ENCODE data around the gene HSPBP1. TPM values are rescaled to one million over a fixed set of nuclear protein-coding genes. Genes with fewer than 3 reads are reported as not detected.
"Not testable (repeated sequence)": the region's sequence is repeated elsewhere in the genome, so short reads cannot be mapped to it uniquely, and the experiment has no call there.

Gene HSPBP1
- total RNA-seq: 30.0 and 33.5 TPM in 2 replicates

- intact Hi-C loops (cut with micrococcal nuclease): loop anchor here (1.0 to 2.0 kb wide), 16 partner anchors 12 to 1080 kb away; partner anchors contain the start of genes COX6B2, FIZ1, ISOC2 and KMT5C
Observed at GRCh38 chr19:55279770-55280643, at the start of gene HSPBP1. Gene HSPBP1 (minus strand): TSS chr19:55280110. CDS start chr19:55279608, 502 bp downstream.

- intact Hi-C loops (cut with micrococcal nuclease): not testable (repeated sequence)
Observed at GRCh38 chr19:55328774-55329318, 48.9 kb upstream of the HSPBP1 start.

- intact Hi-C loops (cut with micrococcal nuclease): no loop called here
Observed at GRCh38 chr19:55325172-55325571, 45.3 kb upstream of the HSPBP1 start, which contains the start of gene TMEM150B. Gene TMEM150B (minus strand): TSS chr19:55325341. CDS start chr19:55321036, 4,305 bp downstream.

- intact Hi-C loops (cut with micrococcal nuclease): no loop called here
Observed at GRCh38 chr19:55324662-55325061, 44.8 kb upstream of the HSPBP1 start.

- intact Hi-C loops (cut with micrococcal nuclease): no loop called here
Observed at GRCh38 chr19:55322204-55322885, 42.4 kb upstream of the HSPBP1 start.

GRCh38 chr19:55321466-55322137, 41.7 kb upstream of the HSPBP1 start:
- intact Hi-C loops (cut with micrococcal nuclease): no loop called here

- intact Hi-C loops (cut with micrococcal nuclease): no loop called here
Observed at GRCh38 chr19:55320844-55321419, 41.0 kb upstream of the HSPBP1 start.

- intact Hi-C loops (cut with micrococcal nuclease): no loop called here
Observed at GRCh38 chr19:55319785-55320184, 39.9 kb upstream of the HSPBP1 start.

- intact Hi-C loops (cut with micrococcal nuclease): no loop called here
Observed at GRCh38 chr19:55316646-55317045, 36.7 kb upstream of the HSPBP1 start.

GRCh38 chr19:55315956-55316525, 36.1 kb upstream of the HSPBP1 start:
- intact Hi-C loops (cut with micrococcal nuclease): no loop called here

- intact Hi-C loops (cut with micrococcal nuclease): no loop called here
Observed at GRCh38 chr19:55314396-55314795, 34.5 kb upstream of the HSPBP1 start.

GRCh38 chr19:55312621-55313512, 33.0 kb upstream of the HSPBP1 start:
- intact Hi-C loops (cut with micrococcal nuclease): no loop called here

GRCh38 chr19:55311797-55312196, 31.9 kb upstream of the HSPBP1 start:
- intact Hi-C loops (cut with micrococcal nuclease): no loop called here

GRCh38 chr19:55311397-55311796, 31.5 kb upstream of the HSPBP1 start:
- intact Hi-C loops (cut with micrococcal nuclease): no loop called here

GRCh38 chr19:55310498-55310897, 30.6 kb upstream of the HSPBP1 start:
- intact Hi-C loops (cut with micrococcal nuclease): no loop called here

GRCh38 chr19:55309448-55309847, 29.5 kb upstream of the HSPBP1 start:
- intact Hi-C loops (cut with micrococcal nuclease): no loop called here

- intact Hi-C loops (cut with micrococcal nuclease): no loop called here
Observed at GRCh38 chr19:55308281-55308680, 28.4 kb upstream of the HSPBP1 start.

- intact Hi-C loops (cut with micrococcal nuclease): no loop called here
Observed at GRCh38 chr19:55306712-55307111, 26.8 kb upstream of the HSPBP1 start.

GRCh38 chr19:55305983-55306562, 26.2 kb upstream of the HSPBP1 start:
- intact Hi-C loops (cut with micrococcal nuclease): loop anchor here (1.0 kb wide), 1 partner anchor 47 kb away; no protein-coding TSS in a partner anchor

Data from T-helper 1 cell treated with Interleukin-12 subunit alpha and Interleukin-12 subunit beta and Interleukin-4 antibody, amounts not matched to agents 30 ng/mL and 1 ng/mL, for 36 hours (primary cell).